PFSK-1 (cell line): Measurements from ENCODE around the gene PFKFB2.

Source experiments
- FOXP2 ChIP-seq: optimal IDR thresholded peaks from 2 replicates; pipeline ENCODE3; 2011; ENCODE audit warnings: borderline replicate concordance, control low read depth, inconsistent platforms; ENCODE audit not compliant: insufficient read depth; ENCODE audit errors: extremely low read length, extremely low read depth
- POLR2AphosphoS5 ChIP-seq: IDR thresholded peaks from 2 replicates; pipeline ENCODE4 v1.6.1; 2012; ENCODE audit warnings: low read depth, mild to moderate bottlenecking, control low read depth, low read length, moderate library complexity
- SIN3A ChIP-seq: IDR thresholded peaks from 2 replicates; pipeline ENCODE4 v1.6.1; 2012; ENCODE audit warnings: mild to moderate bottlenecking, low read length, moderate library complexity, borderline replicate concordance; ENCODE audit not compliant: insufficient read depth
- TAF1 ChIP-seq: IDR thresholded peaks from 2 replicates; pipeline ENCODE4 v1.6.1; 2012; ENCODE audit warnings: low read length, control low read depth, borderline replicate concordance; ENCODE audit not compliant: insufficient read depth
- TF ChIP-seq, protein P1 (sequence below), 2 experiments: IDR thresholded peaks; 2 replicates each; pipeline versions ENCODE4 v1.6.1 to v1.8.0; 2011 to 2012; ENCODE audit warnings: low read depth in 2 of 2, low read length in 2 of 2, control low read depth in 1 of 2, inconsistent platforms in 1 of 2, mild to moderate bottlenecking in 1 of 2, moderate library complexity in 1 of 2; ENCODE audit not compliant: insufficient read depth in 1 of 2

Gene PFKFB2

DNA sequence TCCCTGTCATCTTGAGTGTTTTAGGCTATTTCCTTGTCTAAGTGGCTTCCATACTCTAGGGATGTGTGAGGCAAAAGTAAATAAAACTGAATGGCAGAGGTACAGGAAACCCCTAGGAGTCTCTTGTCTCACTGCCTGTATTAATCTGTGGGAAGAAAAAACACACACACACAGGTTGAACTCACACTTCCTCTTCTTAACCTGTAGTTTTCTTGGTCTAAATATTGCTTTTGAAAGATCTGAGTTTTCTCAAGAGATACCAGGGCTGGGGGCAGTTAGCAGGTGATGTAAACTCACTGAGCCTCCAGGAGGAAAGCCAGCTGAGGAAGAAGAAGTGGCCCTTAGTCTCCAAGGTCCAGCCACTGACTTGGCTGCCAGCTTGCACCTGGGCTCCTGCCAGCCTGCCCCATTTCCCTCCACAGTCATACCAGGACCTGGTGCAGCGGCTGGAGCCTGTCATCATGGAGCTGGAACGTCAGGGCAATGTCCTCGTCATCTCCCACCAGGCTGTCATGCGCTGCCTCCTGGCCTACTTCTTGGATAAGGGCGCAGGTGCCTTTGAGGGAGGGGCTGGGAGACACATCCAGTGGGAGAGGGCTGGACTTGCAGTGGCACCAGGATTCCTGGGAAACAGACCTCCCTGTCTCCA lies 16.9 kb downstream of the PFKFB2 start:
- no peak for TF ChIP-seq FOXP2
- TF ChIP-seq, protein P1, sequence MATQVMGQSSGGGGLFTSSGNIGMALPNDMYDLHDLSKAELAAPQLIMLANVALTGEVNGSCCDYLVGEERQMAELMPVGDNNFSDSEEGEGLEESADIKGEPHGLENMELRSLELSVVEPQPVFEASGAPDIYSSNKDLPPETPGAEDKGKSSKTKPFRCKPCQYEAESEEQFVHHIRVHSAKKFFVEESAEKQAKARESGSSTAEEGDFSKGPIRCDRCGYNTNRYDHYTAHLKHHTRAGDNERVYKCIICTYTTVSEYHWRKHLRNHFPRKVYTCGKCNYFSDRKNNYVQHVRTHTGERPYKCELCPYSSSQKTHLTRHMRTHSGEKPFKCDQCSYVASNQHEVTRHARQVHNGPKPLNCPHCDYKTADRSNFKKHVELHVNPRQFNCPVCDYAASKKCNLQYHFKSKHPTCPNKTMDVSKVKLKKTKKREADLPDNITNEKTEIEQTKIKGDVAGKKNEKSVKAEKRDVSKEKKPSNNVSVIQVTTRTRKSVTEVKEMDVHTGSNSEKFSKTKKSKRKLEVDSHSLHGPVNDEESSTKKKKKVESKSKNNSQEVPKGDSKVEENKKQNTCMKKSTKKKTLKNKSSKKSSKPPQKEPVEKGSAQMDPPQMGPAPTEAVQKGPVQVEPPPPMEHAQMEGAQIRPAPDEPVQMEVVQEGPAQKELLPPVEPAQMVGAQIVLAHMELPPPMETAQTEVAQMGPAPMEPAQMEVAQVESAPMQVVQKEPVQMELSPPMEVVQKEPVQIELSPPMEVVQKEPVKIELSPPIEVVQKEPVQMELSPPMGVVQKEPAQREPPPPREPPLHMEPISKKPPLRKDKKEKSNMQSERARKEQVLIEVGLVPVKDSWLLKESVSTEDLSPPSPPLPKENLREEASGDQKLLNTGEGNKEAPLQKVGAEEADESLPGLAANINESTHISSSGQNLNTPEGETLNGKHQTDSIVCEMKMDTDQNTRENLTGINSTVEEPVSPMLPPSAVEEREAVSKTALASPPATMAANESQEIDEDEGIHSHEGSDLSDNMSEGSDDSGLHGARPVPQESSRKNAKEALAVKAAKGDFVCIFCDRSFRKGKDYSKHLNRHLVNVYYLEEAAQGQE (IDR thresholded peaks at IDR 0.05; ENCODE audit: insufficient read depth in 1 of 2, low read depth in 2 of 2, low read length in 2 of 2) = no peak

- TF ChIP-seq, protein P1 (IDR thresholded peaks at IDR 0.05; ENCODE audit: insufficient read depth in 1 of 2, low read depth in 2 of 2, low read length in 2 of 2) = no peak
- TF ChIP-seq TAF1 (no peak), POLR2AphosphoS5 (no peak), SIN3A (no peak), FOXP2 (no peak)
These were observed 17.7 kb downstream of the PFKFB2 start for GRCh38 chr1:207070811-207071210.

- TF ChIP-seq SIN3A = no peak
- TF ChIP-seq FOXP2 = no peak
- no peak for TF ChIP-seq POLR2AphosphoS5
These were observed 18.4 kb downstream of the PFKFB2 start for GRCh38 chr1:207071426-207071825.

DNA sequence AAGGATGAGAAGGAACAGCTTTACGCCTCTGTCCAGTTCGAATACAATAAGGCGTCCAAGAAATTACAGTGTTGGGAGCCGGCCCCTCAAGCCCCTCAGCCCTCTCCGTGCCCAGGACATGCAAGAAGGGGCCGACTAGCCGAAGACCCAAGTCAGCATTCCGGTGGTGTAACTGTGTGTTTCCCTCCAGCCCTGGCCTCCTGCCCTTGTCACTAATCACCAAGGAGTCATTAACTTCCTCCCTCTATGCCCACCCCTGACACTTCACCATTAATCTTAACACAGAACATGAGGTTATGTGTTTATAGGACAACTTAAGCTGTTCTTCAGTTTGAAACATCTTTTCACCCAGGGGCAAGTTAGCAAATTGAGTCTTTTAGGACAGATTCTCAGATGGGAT lies 19.2 kb downstream of the PFKFB2 start:
- TF ChIP-seq POLR2AphosphoS5 (no peak), SIN3A (no peak), TAF1 (no peak), FOXP2 (no peak)
- TF ChIP-seq, protein P1 (IDR thresholded peaks at IDR 0.05; ENCODE audit: insufficient read depth in 1 of 2, low read depth in 2 of 2, low read length in 2 of 2) = no peak

DNA sequence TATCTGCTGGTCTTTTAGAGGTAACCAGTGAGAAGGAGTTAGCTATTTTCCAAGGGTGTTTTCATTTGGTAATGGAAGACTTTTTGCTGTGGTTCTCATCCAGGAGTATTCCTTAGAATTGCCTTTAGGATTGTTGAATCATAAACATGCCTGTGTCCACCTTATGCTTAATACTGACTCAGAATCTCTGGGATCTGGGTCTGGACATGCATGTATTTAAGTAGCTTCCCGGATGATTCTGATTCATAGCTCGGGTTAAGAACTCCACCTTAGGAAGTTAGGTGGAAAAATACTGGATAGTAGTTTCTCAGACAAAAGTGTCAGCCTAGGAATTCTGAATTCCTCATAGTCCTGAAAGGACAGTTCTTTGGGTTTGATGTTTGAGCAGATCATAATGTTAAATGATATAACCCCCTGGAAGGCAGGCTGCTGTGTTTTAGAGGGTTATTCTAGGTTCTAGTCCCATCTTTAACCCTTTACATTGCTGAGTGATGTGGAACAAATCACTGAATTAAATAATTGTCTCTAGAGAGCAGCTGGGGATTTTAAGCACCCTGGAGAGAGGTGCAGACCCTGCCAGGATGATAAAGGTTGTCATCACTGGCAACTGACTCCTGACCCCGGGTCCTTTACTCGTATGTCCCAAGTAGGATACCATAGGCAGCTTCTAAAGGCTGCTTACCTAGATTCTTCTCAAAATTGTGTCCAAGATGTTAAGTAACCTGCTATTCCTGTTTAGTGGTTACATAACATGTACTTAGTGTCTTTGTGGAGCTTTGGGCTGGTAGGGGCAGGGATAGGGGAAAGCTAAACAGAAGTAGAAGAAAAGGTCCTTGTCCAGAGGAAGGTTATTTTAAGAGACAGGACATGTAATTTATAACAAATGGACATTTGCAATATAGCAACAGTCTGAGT lies 21.1 kb downstream of the PFKFB2 start:
- TF ChIP-seq, protein P1 (IDR thresholded peaks at IDR 0.05; ENCODE audit: insufficient read depth in 1 of 2, low read depth in 2 of 2, low read length in 2 of 2) = peak in 1 of 2 experiments; percentile 81; a peak in 2 of 4 replicates
- TF ChIP-seq POLR2AphosphoS5 (no peak), SIN3A (no peak), FOXP2 (no peak), TAF1 (no peak)
